CD1c-positive myeloid dendritic cell (primary cell): ENCODE data around the gene CSTPP1.

Experiments
- DNase-seq: peaks from one replicate; pipeline ENCODE4 v3.0.0-alpha.2; 2016; ENCODE audit errors: extremely low spot score

Gene CSTPP1

DNA sequence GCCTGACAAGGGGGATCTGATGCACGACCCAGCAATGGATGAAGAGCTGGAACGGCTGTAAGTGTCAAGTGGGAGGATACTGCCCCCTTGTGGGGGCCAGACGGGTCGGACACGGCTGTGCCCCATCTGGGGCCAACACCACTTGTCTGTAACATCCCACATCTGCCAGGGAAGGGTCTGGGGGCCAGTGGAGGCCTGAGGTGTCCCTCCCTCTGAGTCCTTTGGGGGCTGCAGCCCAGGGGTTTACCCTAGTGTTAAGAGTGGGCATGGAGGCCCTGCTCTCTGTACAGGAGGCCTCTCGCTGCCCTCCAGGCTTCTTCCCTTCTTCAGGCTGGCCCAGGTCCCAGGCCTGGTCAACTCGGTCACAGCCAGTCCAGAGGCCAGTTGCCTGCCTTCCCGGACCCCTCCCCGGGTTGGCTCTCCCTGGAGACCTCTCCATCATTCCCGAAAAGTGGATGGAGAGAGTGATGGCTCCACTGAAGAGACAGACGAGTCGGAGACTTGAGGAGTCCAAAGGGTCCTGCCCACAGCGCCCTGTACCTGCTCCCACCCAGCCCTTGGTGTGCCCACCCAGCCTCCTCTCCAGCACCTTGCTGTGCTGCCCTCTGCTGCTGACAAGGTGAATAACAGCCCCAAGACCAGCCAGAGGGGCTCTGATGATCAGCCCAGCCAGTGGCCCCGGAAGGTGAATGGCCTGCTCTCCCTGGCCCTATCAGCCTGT, 224.7 kb downstream of the CSTPP1 start:
- peak; percentile 61 for DNase-seq

DNA sequence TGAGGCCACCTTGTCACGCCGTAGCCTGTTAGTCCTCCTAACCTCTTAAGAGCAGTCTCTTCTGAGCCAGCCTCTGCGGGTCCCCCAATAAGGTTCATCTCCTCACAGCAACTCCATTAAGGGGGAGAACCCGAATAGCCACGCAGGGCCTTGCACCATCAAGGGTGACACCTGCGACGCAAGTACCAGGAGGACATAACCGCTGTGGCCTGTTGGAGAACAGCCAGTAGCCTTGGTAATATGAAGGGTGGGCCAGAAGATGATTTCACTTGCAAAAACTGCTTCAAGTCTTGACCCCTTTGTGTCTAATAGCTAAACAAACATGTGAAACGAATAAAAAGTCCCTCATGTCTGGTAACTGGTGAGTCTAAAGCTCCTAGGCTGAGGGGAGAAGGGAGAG, 225.3 kb downstream of the CSTPP1 start:
- DNase-seq, result no peak

DNA sequence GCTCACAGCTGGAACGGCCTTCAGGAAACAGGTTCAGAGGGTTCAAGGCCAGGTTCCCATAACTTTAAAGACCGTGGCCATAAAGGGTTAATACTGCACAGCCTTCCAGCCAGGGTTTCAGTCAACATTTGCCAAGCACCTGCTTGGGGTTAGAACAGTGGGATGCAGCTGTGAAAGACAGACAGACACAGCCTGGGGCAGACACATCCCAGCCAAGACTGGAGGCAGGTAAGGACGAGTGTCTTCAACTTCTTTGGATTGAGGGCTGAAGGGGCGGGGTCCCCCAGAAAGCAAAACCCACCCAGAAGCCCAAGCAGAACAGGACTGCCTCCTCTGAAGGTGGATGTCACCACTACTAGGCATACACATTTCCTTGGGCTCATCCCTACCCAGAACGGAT, 225.9 kb downstream of the CSTPP1 start:
- DNase-seq, result no peak

DNA sequence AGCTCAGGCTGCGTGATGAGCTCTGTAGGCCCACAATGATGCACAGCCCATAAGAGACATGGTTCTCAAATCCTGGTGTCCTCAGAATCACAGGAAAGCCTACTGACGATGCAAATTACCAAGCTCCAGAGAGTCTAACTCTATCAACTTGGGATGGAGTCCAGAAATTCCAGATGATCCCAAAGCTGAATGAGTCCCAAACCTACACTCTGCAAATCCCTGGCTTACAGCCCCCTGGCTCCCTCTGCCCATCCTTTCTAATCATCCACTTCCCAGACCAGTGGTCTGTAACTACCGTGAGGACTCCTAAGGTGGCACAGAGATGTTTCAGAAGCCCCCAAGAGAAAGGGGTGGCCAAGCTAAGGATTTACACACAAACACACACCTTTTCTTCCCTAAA, 226.6 kb downstream of the CSTPP1 start:
- DNase-seq, result no peak

DNA sequence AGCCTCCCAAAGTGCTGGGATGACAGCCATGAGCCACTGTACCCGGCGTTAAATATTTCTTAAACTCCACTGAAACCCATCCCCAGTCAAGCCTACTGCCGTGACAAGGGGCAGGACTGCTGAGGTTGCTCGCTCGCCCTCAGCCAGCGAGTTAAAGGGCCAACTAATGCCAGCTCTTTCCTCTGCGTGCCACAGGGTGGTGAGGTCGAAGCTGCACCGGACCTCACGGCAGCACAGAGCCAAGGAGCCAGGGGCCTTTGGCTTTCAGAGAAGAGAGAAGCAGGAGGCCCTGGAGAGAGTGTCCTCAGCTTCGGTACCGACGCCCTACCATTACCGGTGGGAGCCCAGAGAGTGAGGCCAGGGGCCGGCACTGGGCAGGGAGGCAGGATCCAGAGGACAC, 227.3 kb downstream of the CSTPP1 start:
- DNase-seq, result no peak

DNA sequence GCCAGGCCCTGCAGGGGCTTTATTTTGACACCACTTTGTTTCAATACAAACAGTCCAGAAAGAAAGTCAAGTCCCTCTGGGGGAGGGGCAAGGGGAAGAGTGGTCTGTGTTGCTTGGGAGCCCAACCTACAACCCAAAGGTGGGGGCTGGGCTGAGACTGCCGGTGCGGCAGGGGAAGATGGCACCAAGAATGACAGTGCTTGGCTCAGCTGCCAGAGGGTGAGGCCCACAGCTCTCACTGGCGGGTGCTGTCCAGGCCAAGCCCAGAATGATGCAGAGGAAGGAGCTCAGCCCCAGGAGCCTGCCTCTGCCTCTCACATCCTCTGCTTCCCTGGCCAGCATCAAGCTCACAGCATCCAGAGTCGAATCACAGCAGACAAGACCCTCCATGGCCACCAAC, 227.8 kb downstream of the CSTPP1 start:
- no peak for DNase-seq

DNA sequence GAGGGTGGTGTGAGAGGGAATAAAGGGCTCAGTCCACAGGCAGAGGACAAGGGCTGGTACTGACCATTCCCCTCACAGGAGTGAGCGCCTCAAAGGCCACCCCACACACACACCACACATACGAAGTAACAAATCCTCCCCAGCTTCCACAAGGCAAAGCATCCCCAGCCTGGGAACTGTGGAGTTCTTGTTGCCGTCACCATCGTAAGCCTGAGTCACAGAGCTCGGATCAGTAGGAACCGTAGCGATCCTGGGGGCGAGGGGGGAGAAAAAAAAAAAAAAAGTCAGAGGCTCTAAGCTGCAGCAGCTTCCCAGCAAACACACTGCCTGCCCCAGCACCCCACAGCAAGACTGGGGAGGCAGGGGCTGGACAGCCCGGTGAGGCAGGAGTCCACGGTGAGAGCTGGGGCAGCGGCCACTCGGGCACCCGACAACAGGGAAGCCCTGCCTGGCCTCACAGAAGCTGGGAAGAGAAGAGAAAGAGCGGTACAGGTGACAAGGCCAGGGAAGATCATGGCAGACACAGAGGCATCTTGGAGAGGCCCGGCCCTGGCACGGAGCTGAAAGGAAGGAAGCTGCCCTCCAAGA, 228.8 kb downstream of the CSTPP1 start:
- no peak for DNase-seq

DNA sequence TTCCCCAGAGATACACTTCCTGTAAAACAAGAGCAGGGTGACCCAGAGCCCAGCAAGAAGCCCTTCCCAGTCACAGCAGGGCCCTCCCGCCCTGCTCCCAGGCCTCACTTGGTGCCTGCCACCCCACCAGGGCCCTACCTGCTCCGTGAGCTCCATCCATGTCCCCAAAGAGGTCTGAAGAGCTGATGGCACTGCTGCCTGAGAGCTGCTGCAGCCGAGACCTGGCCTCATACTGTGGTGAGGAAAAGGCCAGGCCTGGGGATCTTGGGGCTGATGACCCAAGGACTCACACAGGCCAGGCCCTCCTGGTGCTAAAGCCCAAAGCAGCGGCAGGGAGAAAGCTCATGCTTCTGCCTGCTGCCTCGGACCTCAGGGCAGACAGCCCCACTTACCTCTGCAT, 229.8 kb downstream of the CSTPP1 start:
- DNase-seq, result no peak

DNA sequence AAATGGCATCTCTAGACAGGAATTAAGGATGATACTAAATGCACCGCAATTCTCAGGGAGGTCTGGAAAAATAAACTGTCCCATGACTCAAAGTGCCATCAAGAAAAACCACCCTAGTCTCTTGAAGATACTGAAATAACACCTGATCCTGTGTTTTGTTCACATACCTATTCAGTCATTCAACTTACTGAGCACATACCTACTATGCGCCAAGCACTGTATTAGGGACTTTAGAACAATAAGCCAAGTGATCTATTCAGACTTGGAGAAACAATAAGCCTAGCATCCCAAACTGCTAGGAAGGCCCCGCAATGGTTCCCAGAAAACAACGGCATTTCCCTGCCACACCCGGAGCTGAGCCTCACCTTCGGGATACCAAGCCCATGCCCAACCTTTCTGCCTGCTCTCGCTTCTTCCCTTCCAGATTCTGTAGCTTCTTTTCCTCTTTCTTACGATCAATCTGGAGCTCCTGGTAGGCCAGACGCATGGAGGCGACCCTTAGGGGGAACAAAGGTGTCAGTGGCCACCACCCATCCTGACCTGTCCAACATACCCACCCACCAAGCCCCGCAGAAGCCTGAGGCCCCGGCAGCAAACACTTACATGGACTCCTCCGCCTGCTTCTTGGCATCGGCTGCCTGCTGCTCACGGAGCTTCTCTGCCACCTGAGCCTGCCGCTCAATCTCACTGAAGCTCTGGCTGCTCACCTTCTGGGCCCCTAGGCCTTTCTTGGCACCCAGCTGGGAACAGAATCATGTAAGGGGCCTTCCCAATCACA, 234.7 kb downstream of the CSTPP1 start:
- no peak for DNase-seq

DNA sequence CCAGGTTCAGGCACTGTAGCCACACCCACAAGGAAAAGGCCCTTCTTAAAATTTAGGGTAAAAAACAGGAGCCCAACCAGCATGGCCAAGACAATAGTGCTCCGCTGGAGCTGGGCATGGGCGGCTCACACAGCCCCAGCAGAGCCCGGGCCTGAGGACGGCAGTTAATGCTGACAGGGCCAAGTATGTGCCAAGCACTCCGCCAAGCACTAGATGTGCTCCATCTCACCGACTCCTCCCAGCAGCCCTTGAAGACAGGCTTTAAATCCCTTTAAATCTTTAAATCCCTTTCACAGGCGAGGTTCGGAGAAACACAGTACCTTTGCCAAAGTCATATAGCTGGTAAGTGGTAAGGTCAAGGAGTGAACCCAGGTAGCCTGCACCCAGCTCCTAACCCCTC, 235.3 kb downstream of the CSTPP1 start:
- DNase-seq, result no peak

DNA sequence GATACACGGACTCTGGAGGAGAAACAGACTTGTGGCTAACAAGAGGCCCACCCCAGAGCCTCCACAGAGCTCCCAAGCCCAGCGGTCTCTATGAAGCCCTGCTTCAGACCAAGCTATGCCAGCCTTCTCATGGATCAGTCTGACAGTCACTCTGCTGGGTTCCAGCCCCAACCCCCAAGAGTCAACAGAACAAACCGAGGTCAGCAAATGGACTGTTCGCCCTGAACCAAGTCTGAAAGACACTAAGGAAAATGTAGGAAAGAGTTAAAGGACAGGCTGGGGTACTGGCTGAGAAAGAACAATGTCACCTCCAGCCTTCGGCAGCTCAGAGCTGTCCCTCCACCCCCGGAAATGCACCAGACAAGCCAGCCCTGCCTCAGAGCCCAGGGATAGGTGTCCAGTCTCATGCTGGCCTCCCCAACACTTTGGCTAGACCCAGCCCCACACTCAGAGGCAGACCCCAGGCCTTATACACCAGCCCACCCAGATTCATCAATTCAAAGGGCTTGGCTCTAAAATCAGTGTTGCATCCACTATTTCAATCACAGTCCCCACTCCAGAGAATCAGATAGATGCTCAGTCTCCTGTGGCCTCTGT, 236.3 kb downstream of the CSTPP1 start:
- no peak for DNase-seq

DNA sequence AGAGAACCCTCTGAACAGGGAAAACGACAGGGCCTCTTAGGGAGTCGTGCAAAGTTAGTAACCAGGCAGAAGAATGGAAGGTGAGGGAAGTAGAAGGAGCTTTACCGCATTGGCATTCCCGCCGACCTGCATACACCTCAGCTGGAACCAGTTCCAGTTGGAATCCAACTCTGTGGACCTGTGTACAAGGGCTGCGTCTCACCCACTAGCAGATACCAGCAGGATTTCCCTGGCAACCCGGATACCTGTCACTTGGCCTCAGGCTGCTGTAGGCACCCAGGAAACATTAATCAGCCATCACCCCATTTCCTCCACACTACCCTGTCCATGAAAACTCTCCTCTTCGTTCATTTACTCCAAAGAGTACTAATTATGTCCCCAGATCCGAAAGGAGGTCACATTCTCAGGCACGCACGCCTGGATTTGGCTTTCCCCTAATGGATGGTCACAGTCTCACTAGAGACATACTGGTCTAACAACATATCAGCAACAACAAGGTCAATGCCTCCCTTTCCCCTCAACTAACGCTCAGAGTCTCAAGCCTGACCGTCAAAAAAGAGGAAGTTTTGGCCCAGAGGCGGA, 239.3 kb downstream of the CSTPP1 start:
- peak; percentile 80 for DNase-seq

DNA sequence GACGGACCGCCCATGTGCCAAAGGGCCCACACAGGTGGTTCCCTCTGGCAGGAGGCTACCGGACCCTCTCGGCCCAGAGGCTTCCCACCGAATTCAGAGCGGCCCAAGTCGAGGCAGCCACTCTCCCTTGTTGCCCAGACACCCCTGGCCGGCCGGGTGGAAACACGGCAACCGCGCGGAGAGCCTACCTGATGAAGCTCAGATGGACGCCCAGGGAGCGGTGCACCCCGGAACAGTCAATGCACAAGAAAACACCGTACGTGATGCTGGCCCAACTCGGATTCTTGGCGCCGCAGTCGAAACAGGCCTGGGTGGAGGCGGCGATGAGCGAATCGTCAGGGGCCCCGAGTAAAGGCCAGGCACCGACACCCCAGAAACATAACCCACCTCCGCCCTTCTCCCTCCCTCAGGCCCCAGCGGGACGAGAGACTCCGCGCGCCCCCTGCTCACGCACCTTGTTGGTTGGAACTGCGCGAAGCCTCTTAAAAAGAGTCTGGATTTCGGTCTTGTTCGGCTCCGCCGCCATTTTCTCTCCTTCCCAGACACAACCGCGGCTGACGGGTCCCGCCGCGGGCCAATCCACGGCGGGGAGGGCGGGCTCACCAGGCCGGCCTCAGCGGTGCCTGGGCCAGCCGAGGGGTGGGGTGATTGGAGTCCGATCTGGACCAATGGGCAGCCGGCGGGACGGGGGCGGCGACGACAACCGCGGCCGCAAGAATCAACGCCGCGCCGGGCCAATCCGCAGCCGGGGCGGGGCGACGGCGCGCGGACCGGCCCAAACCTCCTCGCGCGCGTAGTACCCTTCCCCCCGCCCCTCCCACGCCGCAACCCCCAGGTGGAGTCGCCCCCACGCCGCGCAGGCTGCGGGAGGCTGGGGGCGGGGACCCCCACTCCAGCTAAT, 240.0 kb downstream of the CSTPP1 start, which contains the start of gene ARFGAP2:
TSS of gene ARFGAP2 (minus strand) at position 552 of the 901 bp plus-strand sequence. CDS start at position 526, 26 bp downstream.
- peak; percentile 98 for DNase-seq

DNA sequence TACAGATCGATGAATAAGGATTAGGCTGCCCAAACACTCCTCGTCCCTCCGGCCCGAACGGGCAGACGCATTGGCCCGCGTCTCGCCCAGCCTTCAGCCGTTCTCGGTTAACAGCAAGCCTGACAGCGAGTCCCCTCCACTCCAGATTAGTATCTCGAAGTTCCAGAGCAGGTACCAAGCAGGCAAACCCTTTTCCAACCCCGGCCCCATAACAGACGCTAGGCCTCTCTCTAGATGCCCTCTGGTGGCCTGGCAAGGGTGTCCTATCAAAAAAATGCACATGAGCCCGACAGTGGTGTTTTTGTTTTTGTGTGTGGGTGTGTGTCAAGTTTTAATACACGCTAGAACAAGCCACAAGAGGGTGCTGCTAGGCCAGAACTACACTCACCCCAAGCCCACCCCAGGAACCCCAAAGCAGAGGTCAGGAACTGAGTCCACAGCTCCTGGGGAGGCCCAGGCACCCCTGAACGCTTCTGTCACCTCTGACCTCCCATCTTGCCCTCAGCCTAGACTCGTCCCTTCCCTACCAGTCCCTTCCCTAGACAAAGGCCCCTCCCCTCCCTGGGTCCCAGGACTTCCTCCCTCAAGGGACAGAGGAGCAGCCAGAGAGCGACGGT, 240.8 kb downstream of the CSTPP1 start:
- peak; percentile 92 for DNase-seq

DNA sequence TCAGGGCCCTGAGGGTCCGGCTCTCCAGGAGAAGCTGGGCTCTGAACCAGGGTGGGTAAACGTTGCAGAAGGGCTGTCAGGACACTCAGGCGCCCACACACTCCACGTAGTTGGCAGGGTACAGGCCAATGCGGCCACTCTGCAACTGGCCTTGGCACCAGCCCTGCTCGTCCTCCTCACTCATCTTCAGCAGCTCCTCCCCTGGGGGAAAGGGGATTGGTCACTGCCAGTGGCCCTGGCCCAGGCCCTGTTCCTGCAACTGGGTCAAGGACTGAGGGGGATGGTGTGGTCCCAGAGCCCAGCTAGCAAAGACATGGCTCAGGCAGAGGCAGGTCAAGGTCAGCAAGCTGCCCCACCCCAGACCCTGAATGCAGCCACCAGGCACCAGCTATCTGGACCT, 241.3 kb downstream of the CSTPP1 start:
- no peak for DNase-seq

DNA sequence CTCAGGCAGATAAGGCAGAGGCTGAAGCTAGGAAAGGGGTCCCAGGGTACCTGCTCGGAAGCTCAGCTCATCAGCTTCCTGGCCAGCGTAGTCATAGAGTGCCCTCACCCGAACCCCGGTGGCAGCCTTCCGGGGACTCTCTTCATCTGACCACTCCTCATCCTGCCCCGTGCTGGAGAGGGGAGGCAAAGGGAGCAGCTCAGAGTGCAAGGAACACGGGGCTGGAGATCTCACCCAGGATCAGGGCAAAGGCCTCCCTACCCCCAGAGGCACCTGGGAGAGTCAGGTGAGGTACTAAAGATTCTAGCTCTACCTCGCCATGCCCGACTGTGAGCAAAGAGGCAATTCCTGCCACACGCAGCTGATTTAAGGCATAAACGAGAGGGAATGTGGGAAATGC, 241.8 kb downstream of the CSTPP1 start:
- no peak for DNase-seq

DNA sequence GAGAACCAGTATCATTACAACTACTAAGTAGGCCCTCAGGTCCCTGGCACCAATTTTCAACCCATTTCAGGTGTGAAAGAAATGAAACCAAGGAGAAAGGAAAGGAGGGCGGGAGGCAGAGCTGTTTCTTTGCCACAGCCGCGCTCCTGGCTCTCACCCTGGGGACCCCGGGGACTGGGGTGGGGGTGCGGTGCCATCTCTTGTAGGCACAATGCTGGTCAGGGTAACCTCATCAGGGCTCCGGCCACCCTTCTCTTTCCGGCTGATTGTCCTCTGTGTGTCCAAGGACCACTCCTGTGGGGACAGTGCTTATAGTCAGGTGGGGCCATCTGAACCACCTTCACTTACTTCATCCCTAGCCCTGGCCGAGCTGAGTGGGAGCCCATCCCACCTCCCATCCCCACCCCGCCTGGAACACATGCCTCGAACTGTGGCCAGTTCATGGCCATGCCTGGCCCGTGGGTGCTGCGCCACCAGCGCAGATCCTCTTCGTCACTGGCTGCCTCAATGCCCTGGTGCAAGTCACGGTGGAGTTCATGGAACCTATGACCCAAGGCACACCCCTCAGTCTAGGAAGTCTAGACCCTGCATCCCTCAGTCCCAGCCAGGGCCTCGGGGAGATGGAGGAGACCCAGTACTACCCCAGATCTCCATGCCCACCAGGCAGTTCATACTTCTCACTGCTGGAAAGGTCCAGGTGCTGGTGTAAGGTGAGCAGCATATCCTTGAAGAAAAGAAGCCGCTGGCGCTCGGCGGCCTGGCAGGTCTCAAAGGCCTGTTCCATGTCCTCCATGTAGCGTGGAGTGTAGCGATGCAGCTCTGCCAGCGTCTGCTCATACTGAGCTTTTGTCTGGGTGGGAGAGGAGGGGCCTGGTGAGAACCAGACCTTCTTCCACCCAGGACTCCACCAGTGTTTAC, 242.4 kb downstream of the CSTPP1 start:
- DNase-seq, result no peak

DNA sequence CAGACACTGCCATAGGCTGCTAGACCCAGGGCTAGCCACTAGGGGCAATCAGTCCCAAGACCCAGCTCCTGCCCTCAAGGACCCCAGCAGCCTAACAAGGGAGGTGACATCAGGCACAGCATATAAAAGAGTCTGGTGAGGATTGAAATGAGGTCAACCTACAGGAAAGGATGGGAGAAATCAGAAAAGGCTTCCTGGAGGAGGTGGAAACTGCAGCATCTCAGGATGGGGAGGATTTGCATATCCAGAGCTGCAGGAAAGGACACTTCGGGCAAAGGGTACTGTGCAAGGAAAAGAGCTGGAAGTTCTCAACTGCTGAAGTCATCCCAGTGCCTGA, 243.1 kb downstream of the CSTPP1 start:
- peak; percentile 38 for DNase-seq

DNA sequence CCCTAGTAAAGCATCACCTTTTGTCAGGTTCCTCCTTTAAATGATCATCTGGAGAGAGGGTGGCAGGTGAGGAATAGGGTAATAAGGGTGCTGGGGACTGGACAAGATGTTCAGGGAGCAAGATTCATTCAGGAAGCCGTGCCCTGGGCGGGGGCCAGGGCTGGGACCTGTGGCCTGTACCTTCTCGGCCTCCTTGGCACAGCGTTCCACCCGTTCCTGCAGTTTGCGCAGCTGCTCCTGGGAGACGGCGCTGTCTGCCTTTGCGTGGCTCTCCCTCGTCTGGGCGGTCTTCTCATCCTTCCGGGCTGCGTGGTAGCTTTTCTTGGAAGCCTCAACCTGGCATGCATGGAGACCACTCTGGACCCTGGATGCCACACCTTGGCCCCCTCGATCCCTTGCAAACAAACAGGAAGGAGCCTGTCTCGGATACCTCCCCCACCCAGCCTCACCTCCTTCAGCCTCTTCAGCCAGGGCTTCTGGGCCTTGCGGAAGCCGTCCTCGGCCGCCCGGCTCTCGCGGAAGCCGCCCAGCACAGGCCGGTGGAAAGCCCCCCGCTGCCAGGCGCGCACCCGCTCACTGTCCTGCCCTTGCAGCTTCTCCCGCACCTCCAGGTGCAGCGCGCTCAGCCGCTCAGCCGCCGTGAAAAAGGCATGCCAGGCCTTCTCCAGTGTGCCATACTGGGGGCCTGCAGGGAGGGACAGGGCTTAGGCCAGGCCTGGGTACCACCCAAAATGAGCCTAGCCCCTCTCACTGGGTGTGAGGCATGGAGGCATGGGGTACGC, 243.6 kb downstream of the CSTPP1 start:
- DNase-seq, result no peak
